ENCODE measurements around the gene THBS4.

THBS4 gene

GRCh38 chr5:79999722-80000121, 35.4 kb upstream of the THBS4 start:
- Histone ChIP-seq H3K4me1 (no peaks in the 10 kb centered on the region), H3K4me3 (no peak overlapping the region), H3K27me3 (no peaks in the 10 kb centered on the region), H3K27ac (no peak overlapping the region), H3K36me3 (no peaks in the 10 kb centered on the region), H3K9me3 (no peaks in the 10 kb centered on the region)
- intact Hi-C loops (cut with DNase I; ENCODE audit: low total_unique reads): no loop called here
- TF ChIP-seq CTCF (IDR thresholded peaks at IDR 0.05): no peak
- DNase-seq: no peak

- Histone ChIP-seq H3K4me1 (no peaks in the 10 kb centered on the region), H3K9me3 (no peaks in the 10 kb centered on the region), H3K27me3 (no peaks in the 10 kb centered on the region), H3K4me3 (no peak overlapping the region), H3K27ac (no peak overlapping the region), H3K36me3 (no peaks in the 10 kb centered on the region)
- no peak for DNase-seq
- TF ChIP-seq CTCF (IDR thresholded peaks at IDR 0.05): no peak
- intact Hi-C loops (cut with DNase I; ENCODE audit: low total_unique reads): no loop called here
Measured at GRCh38 chr5:80002677-80003076, 32.5 kb upstream of the THBS4 start.

DNA sequence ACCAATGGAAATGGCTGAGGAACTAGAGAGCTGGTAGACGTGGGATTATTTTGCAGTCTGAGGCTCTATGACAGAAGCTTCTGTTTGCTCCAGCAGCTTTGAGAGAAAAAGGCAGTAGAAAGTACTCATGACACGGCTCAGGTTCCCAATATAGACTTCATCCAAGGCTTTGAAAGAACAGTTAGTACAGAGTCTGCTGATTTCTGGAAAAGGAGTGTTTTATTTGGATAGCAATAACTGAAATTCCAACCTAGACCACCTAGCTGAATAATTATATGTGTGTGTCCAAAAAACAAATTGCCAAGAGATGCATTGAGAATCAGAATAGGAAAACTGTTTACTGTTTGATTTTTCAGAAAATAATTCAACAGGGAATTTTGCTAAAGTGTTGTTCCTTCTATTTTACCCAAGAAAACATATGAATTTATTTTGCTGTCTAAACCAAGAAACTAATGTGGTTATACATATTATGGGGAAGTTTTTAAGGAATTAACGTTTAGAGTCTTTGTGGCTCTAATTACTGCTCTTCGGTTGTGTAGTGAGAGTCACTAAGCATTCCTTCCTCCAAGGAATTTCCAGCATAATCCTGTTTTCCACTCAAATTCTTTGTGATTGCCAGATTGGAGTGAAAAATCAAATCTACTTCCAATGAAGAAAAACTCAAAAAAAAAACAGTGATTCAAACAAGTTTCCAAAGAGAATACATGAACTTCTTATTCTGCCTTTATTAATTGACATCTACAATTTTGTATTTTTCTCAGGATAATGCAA, 26.0 kb upstream of the THBS4 start:
- Histone ChIP-seq H3K27me3 (no peaks in the 10 kb centered on the region), H3K4me1 (no peaks in the 10 kb centered on the region), H3K27ac (no peak overlapping the region), H3K4me3 (no peak overlapping the region), H3K9me3 (no peaks in the 10 kb centered on the region), H3K36me3 (no peaks in the 10 kb centered on the region)
- intact Hi-C loops (cut with DNase I; ENCODE audit: low total_unique reads): no loop called here
- TF ChIP-seq CTCF (IDR thresholded peaks at IDR 0.05): no peak
- no peak for DNase-seq

GRCh38 chr5:80010754-80011392, 24.3 kb upstream of the THBS4 start:
- no peak for TF ChIP-seq CTCF (IDR thresholded peaks at IDR 0.05)

DNA sequence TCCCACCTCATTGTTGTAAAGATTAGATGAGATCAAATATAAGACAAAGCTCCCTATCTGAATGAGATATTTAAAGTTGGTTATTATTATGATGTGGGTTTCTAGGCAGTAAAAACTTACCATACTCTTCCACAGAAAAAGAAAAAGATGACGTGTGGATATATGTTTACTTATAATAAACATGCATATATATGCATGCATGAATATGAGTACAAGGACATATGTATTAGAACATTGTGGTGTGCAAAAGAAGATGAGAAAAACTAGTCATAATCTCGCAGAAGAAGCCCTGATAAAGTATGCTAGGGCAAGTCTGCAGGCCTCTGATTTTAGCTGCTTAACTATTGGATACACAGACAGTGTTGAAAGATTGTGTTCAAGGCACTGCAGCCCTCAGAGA, 10.1 kb upstream of the THBS4 start:
- no peak for TF ChIP-seq CTCF (IDR thresholded peaks at IDR 0.05)
- Histone ChIP-seq H3K4me3 (no peak overlapping the region), H3K36me3 (no peaks in the 10 kb centered on the region), H3K27me3 (no peaks in the 10 kb centered on the region), H3K9me3 (no peaks in the 10 kb centered on the region), H3K4me1 (no peaks in the 10 kb centered on the region), H3K27ac (no peak overlapping the region)
- no peak for DNase-seq
- intact Hi-C loops (cut with DNase I; ENCODE audit: low total_unique reads): no loop called here

More at GRCh38 chr5:80010754-80011392, 24.3 kb upstream of the THBS4 start:
- H3K27me3 ChIP-seq: no peaks in the 10 kb centered on the region
- no peaks in the 10 kb centered on the region for H3K36me3 ChIP-seq
- intact Hi-C loops (cut with DNase I; ENCODE audit: low total_unique reads): no loop called here
- no peak overlapping the region for H3K4me3 ChIP-seq
- no peaks in the 10 kb centered on the region for H3K4me1 ChIP-seq
- DNase-seq: no peak
- H3K9me3 ChIP-seq: no peaks in the 10 kb centered on the region
- H3K27ac ChIP-seq: no peak overlapping the region
